Mucosa of descending colon (tissue), 3 donors: Measurements from ENCODE around the gene PPP1R9B. TPM values are rescaled to one million over a fixed set of nuclear protein-coding genes. Genes with fewer than 3 reads are reported as not detected.

Source experiments
- ATAC-seq: fragments of 200-7000 bp; cut with Tn5 transposase; one replicate; pipeline ENCODE4 v1.9.1; 2020; ENCODE audit warnings: mild to moderate bottlenecking, moderate library complexity
- DNase-seq, 3 donors: peaks; one replicate each; pipeline ENCODE4 v3.0.0-alpha.2; 2020
- H3K36me3 ChIP-seq: fragments of 200-600 bp; one replicate; pipeline ENCODE4 v1.8.0; 2021; ENCODE audit warnings: low read depth, mild to moderate bottlenecking
- H3K4me1 ChIP-seq: fragments of 200-600 bp; one replicate; pipeline ENCODE4 v1.8.0; 2021; ENCODE audit warnings: low read depth, mild to moderate bottlenecking
- H3K4me3 ChIP-seq: fragments of 200-600 bp; one replicate; pipeline ENCODE4 v1.8.0; 2021; ENCODE audit warnings: mild to moderate bottlenecking
- H3K9me3 ChIP-seq: fragments of 200-600 bp; one replicate; pipeline ENCODE4 v1.8.0; 2021; ENCODE audit warnings: mild to moderate bottlenecking
- CTCF ChIP-seq: fragments of 200-600 bp; IDR thresholded peaks from one replicate; pipeline ENCODE4 v1.8.0; 2022; ENCODE audit warnings: antibody characterized with exemption, mild to moderate bottlenecking
- intact Hi-C, 2 donors: fragments of 100-400 bp; cut with DNase I in 1 of 2; cut with micrococcal nuclease in 1 of 2; formaldehyde crosslinking; loops; one replicate each; pipeline versions ENCODE4 v1.11.0 to v1.11.1; 2022; cut with DNase I, micrococcal nuclease
- total RNA-seq, 3 donors: library from RNA; stranded (reverse); fragmentation: NEBNext Ultra II Directional in 2 of 3; extraction: Animal tissue kit (Norgen Biotek cat#: 25700) in 2 of 3; gene quantifications; one replicate each; pipeline versions ENCODE4 v1.2.1 to v1.2.4, GENCODE V29; 2021 to 2023
- donor health status: DM: no; HTN: no; CAD: no; lungs with moderate emphysema.
- donor health status: DM: no; HTN: no; CAD: no.
- donor health status: DM: no; HTN: yes; CAD: no.

The PPP1R9B gene
- total RNA-seq, 3 donors from 2014 or later: 27.3 to 47.5 (median 33.1) TPM

- H3K4me1 ChIP-seq: peaks cover 4% of the 10 kb centered on the region
- H3K4me3 ChIP-seq: no peak overlapping the region
- intact Hi-C loops: loop anchor here in 1 of 2 donors (10.0 kb wide), 1 partner anchor 46 kb away; no protein-coding TSS in a partner anchor
- peak; percentile 99 for ATAC-seq
- H3K36me3 ChIP-seq: no peaks in the 10 kb centered on the region
- peak; percentile 95 for TF ChIP-seq CTCF
- no peaks in the 10 kb centered on the region for H3K9me3 ChIP-seq
- DNase-seq: peak; percentile 90 to 96 (median 93)
Measured at GRCh38 chr17:50161023-50161910, 10.8 kb upstream of the PPP1R9B start.

GRCh38 chr17:50157891-50158290, 7.4 kb upstream of the PPP1R9B start:
- DNase-seq (no peak), ATAC-seq (no peak)
- Histone ChIP-seq H3K4me3 (no peak overlapping the region), H3K36me3 (no peaks in the 10 kb centered on the region), H3K9me3 (no peaks in the 10 kb centered on the region), H3K4me1 (peaks cover 4% of the 10 kb centered on the region)
- no peak for TF ChIP-seq CTCF
- intact Hi-C loops: no loop called here

GRCh38 chr17:50155115-50155819, 4.8 kb upstream of the PPP1R9B start:
- Histone ChIP-seq H3K9me3 (no peaks in the 10 kb centered on the region), H3K4me1 (no peaks in the 10 kb centered on the region), H3K36me3 (no peaks in the 10 kb centered on the region), H3K4me3 (no peak overlapping the region)
- ATAC-seq: no peak
- TF ChIP-seq CTCF: no peak
- intact Hi-C loops: no loop called here
- no peak for DNase-seq

- intact Hi-C loops: no loop called here
- H3K4me1 ChIP-seq: no peaks in the 10 kb centered on the region
- no peak for DNase-seq
Measured at GRCh38 chr17:50154604-50155003, 4.1 kb upstream of the PPP1R9B start.

More at GRCh38 chr17:50154604-50155003, 4.1 kb upstream of the PPP1R9B start:
- no peak for TF ChIP-seq CTCF
- no peak for ATAC-seq
- Histone ChIP-seq H3K9me3 (no peaks in the 10 kb centered on the region), H3K36me3 (no peaks in the 10 kb centered on the region), H3K4me3 (no peak overlapping the region)
